SHP77 treated with DMSO at 0.1 percent for 48 hours (cell line): ENCODE results near the gene NOL4L.

ENCODE experiments used
- DNase-seq: peaks from one replicate; lab custom pipeline; 2025; lab: John Stamatoyannopoulos, UW

Gene NOL4L

GRCh38 chr20:32560989-32561830, 23.9 kb downstream of the NOL4L start:
- no peak for DNase-seq

GRCh38 chr20:32560482-32560988, 24.6 kb downstream of the NOL4L start:
- no peak for DNase-seq

- no peak for DNase-seq
Measured at GRCh38 chr20:32559753-32560380, 25.3 kb downstream of the NOL4L start.

DNA sequence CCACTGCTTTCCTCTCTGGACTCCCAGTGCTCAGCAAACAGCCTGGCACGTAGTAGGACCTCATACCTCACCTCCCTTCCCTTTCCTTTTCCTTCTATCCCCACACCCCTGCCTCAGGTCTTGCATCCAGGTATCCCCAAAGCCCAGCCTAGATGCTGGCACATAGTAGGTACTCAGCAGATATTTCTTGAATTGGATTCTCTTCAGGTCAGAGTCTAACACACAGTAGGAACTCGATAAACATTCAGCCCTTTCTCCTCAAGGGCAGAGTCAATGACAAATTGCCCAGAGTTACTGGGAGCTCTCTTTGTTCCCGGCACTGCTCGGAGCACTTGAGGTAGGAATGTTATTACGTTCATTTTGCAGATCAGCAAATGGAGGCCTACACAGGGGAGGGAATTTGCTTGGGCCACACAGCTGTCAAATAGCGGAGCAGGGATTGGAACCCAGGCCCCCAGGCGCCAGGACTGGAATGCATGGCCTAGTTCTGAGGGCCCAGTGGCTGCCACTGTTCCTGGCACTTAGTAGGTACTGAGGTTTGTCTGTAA, 25.9 kb downstream of the NOL4L start:
- no peak for DNase-seq

DNA sequence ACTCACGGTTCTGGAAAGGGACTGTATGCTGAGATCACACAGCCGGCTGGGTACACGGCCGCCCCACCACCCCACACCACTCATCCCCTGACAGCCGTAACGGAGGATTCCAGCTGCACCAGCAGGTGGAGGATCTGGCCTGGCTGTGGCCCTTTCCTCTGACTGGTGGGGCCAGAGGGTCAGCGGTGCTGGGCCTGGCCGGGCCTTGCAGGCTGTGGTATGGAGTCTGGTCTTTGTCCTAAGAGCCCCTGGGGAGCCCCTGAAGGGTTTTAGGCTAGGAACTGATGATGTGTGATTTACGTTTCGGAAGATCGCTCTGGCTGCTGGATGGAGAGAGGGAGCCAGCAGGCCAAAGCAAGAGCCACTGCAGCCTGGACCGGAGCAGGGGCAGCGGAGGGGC, 26.6 kb downstream of the NOL4L start:
- peak; percentile 26 for DNase-seq

DNA sequence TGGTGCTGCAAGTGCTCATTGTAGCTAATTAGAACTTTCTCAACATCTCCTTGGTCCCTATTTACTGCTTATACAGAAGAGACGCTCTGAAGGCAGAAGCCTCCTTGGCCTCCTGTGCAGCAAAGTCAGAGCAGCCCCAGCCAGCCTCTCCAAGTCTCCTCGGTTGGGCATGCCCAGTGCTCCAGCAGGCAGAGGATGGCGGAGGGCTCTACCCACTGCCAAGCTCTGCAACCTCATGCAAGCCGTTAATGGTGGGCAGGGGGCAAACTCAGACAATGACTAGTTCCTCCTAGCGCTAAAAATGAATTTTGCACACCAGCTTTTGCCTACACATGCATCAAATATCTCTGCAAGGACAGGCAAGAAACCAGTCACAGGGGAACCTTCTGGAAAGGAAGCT, 27.8 kb downstream of the NOL4L start:
- DNase-seq: no peak

DNA sequence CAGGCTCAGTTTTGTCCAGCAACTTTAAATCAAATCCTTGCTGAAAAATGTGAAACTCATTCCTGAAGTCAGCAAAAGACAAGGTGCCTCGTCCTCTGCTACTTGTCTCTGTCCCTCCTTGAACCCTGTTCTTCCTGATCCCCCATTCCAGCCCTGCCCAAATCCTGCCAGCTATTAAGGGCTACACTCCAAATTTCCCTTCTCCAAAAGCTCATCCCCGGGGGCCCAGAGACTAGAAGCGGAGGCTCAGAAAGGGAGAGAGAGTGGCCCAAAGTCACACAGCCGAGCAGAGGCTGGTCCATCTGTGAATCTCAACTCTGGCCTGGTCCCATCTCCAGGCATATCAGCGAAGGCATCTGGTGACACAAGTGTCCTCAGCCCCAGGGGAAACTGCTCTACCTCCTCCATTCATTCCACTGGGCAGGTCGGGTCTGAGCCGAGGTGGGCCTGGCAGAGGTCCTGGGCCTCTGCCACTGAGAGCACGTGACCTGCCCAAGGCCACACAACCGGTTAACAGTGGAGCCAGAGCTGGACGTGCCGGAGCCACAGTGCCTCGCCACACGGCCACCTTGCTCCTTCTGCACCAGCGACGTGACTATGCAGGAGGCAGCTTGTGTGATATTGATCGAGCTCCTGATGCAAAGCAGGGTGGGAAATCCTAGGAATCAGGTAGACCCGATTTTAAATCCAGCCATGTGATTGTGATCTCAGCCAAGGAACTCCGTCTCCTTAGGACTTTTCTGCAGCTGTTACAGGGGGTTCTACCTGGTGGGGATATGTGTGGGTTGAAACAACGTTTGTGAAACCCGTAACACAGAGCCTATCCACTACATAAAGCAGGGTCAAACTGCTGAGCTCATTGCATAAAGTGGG, 28.6 kb downstream of the NOL4L start:
- no peak for DNase-seq

- no peak for DNase-seq
Measured at GRCh38 chr20:32555584-32555983, 29.5 kb downstream of the NOL4L start.

DNA sequence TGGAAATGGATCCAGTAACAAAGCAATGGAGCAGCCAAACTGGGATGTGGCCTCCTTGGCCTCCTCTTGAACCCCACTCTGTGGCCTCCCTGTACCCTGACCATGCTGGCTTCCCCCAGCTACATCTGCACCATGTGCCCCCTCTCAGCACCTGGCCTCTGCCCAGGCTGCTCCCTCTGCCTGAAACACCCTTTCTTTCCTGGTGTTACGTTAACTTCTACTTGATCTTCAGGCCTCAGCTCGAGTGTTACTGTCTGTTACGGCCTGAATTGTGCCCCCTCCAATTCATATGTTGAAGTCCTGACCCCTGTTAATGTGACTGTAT, 30.2 kb downstream of the NOL4L start:
- no peak for DNase-seq

DNA sequence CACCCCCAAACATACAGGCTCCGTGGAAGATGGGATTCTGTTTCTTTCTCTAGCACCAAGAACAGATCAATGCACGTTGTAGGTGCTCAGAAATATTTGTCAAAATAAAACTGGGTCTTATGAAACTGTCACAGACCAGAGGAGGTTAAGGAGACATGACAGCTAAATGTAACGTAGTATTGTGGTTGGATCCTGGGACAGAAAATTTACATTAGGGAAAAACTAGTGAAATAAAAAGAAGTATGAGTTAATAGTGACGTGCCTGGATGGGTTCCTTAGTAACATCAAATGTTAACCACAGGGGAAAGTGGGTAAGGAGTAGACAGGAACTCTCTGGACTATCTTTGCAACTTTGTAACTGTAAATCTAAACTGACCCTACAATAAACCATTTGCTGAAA, 31.5 kb downstream of the NOL4L start:
- DNase-seq: no peak

DNA sequence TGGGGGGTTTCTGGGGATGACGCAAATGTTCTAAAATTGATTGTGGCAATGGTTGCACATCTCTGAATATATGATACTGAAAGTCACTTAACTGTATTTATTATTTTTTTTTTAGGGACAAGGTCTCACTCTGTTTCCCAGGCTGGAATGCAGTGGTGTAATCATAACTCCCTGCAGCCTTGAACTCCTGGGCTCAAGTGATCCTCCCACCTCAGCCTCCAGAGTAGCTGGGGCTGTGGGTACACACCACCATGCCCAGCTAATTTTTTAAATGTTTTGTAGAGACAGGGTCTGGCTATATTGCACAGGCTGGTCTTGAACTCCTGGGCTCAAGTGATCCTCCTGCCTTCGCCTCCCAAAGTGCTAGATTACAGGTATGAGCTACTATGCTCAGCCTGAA, 33.4 kb downstream of the NOL4L start:
- DNase-seq: no peak

- DNase-seq: no peak
Measured at GRCh38 chr20:32549842-32550241, 35.3 kb downstream of the NOL4L start.

- no peak for DNase-seq
Measured at GRCh38 chr20:32547753-32548034, 37.4 kb downstream of the NOL4L start.

GRCh38 chr20:32546918-32547752, 38.0 kb downstream of the NOL4L start:
- no peak for DNase-seq

GRCh38 chr20:32544893-32545840, 40.0 kb downstream of the NOL4L start:
- no peak for DNase-seq

- no peak for DNase-seq
Measured at GRCh38 chr20:32544260-32544722, 40.8 kb downstream of the NOL4L start.

- DNase-seq: no peak
Measured at GRCh38 chr20:32543570-32544259, 41.4 kb downstream of the NOL4L start.

DNA sequence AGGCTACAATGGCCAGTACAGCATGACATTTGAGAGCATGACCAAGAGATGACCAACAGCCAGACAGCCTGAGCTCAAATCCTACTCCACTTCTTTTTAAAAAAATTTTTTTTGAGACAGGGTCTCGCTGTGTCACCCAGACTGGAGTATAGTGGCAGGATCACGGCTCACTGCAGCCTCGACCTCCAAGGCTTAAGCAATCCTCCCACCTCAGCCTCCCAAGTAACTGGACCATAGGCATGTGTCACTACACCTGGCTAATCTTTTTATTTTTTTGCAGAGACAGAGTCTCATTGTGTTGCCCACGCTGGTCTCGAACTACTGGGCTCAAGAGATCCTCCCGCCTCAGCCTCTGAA, 42.9 kb downstream of the NOL4L start:
- DNase-seq: no peak

- peak; percentile 3 for DNase-seq
Measured at GRCh38 chr20:32541323-32542258, 43.5 kb downstream of the NOL4L start.
